GM18526 (cell line): ENCODE data around the gene ZNF18.

Source experiments
- POLR2A ChIP-seq: IDR thresholded peaks from 3 replicates; pipeline ENCODE4 v1.6.1; 2011; ENCODE audit not compliant: insufficient read length; ENCODE audit errors: extremely low read depth

Gene ZNF18

DNA sequence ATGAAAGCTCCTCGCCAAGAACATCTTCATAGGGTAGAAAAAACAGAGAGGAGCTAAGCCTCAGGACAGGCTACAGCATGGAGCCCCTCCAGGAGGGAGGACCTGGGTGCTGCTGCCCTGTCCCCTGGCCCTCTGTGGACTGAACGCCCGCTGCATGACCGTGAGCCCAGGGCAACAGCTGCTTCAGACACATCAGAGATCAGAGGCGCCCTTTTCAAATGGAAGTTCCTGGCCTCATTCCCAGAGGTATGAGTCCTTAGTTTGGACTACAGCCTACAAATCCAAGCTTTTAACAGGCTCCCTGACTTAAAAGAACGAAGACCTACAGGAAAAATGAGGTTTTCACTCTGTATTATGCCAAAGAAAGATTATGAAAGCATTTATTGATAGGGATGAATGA is 48.5 kb downstream of the ZNF18 start:
- TF ChIP-seq POLR2A: no peak

GRCh38 chr17:11944587-11944986 is 52.7 kb downstream of the ZNF18 start:
- TF ChIP-seq POLR2A: no peak

DNA sequence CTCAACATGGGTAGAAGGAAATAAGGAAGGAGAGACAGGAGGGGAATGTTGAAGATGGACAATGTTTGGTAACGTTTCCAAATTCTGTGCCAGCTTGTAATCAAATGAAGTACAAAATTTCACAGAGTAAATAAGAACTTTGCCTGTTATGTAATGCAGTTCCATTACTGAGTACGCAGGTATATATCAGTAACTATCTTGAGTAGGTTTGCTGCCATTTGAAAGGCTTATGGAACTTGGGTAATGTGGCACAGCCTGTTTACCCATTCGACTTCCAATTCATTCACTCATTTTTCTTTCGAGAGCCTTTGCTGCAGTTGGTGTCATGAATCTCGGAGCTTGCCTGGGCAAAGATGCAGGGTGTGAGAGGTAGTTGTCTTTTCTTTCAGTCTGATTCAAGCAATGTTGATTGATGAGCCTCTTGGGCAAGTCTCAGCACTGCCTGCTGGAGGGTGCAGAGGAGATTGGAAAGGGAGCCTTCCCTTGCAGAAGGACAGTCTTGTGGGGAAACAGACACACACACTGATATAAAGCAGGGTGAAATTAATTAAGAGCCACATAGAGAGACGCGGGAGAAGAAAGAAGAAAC is 53.4 kb downstream of the ZNF18 start:
- TF ChIP-seq POLR2A: no peak

GRCh38 chr17:11940904-11941303 is 56.4 kb downstream of the ZNF18 start:
- TF ChIP-seq POLR2A: no peak

DNA sequence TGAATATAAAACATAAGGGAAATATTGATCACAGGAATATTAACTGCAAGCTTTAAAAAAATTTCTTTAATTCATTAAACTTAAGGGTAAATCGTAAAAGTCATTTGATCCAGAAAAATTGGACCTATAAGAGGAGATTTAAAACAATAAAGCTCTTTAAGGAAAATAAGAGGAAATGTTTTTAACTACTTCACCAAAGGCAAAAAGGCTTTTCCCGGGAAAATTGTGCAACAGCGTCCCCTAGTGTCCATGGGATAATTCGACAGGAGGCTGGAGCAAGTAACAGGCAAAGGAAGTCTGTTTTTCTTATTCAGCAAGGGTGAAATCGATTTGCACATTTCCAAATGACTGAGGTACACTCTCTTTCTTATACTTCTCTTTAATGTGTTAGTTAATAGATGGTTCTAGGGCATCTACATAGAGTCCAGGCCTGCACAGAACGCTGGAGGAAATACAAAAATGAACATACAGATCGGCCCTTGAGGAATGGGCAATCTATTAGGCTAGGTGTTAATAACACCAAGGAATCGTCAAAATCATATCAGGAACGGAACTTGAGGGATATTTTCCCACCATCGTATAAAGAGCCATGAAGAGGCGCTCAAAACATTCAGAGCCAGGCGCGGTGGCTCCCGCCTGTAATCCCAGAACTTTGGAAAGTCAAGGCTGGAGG is 61.4 kb downstream of the ZNF18 start:
- TF ChIP-seq POLR2A: no peak

DNA sequence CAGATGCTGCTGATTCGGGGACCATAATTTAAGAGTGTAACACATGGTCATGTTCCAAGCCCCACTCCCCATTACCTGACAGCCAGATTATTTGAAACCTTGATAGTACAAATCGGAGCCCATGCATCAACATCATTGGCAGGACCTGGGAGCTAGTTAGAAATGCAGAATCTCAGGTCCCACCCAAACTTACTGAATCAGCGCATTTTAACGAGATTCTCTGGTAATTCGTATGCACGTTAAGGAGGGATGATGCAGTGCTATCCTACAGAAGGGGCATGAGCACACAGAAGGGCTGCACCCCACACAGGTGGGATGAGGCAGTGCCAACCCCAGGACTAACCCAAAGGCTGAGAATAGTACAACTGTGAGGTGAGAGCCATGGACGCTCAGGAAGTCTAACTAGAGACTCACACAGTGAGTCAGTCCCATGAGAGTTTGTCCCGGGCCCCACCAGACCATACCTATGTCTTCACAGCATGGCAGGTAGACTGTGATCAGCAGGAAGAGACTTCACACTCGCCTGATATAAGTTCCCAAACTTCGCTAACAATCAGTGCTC is 64.9 kb downstream of the ZNF18 start:
- TF ChIP-seq POLR2A: no peak

- no peak for TF ChIP-seq POLR2A
Observed at GRCh38 chr17:11928436-11928835, 68.8 kb downstream of the ZNF18 start.
